OCI-LY1 (cell line): ENCODE results near the gene GATAD1.

Experiments
- CTCF ChIP-seq: fragments of 200-600 bp; sonication (generic), shearing (Covaris generic); IDR thresholded peaks from 2 replicates; pipeline ENCODE4 v1.5.1; 2017; ENCODE audit warnings: mild to moderate bottlenecking, antibody characterized with exemption, low read length, moderate library complexity, mixed read lengths
- EZH2 ChIP-seq: fragments of 200-600 bp; sonication (generic), shearing (Covaris generic); IDR thresholded peaks from 2 replicates; pipeline ENCODE4 v1.8.0; 2017; ENCODE audit warnings: borderline replicate concordance, mixed run types, mild to moderate bottlenecking, antibody characterized with exemption, low read length, moderate library complexity, mixed read lengths

DNA sequence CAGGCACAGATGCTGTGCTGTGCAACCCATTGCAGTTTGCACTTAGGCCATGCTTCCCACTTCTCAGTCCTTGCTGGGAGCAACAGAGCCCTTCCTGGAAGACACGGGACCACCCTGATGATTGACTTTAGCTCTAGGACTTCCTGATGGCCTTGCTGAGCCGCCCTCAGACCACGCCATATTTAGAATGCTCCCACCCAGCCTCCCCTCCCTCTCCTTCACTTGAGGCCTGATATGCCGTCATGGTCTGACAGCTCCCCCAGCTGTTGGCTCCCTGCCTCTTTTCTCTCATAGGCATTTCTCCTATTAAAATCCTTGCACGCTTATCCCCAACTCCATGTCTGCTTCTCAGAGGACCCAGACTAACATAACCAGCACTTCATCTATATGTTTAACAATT, 29.4 kb upstream of the GATAD1 start:
- TF ChIP-seq CTCF (peak; percentile 26; the same call in 1 of the 2 replicates), EZH2 (no peak)
